ENCODE measurements around the gene SAMD5.

Gene SAMD5

DNA sequence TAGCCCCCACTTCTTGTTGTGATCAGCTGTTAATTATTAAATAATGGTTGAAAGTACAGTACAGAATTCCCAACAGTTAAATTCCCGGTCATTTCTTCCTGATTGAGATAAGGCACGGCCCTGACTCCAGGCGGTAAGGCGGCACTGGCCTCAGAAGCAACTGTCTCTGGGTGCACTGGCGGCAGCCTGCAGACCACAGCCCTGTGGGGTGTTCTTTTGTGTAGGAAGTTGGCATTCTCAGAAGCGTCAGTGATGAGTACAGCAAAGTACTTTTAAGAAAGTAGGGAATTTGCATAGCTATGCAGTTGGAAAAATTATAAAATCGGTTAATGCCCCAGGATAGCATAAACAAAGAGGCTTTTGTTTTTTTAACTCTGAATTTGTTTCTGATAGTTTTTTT is 50.5 kb downstream of the SAMD5 start:
- TF ChIP-seq, protein P1, sequence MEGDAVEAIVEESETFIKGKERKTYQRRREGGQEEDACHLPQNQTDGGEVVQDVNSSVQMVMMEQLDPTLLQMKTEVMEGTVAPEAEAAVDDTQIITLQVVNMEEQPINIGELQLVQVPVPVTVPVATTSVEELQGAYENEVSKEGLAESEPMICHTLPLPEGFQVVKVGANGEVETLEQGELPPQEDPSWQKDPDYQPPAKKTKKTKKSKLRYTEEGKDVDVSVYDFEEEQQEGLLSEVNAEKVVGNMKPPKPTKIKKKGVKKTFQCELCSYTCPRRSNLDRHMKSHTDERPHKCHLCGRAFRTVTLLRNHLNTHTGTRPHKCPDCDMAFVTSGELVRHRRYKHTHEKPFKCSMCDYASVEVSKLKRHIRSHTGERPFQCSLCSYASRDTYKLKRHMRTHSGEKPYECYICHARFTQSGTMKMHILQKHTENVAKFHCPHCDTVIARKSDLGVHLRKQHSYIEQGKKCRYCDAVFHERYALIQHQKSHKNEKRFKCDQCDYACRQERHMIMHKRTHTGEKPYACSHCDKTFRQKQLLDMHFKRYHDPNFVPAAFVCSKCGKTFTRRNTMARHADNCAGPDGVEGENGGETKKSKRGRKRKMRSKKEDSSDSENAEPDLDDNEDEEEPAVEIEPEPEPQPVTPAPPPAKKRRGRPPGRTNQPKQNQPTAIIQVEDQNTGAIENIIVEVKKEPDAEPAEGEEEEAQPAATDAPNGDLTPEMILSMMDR (conservative IDR thresholded peaks at IDR 0.05) = no peak
- no peak for TF ChIP-seq ZFX (IDR thresholded peaks at IDR 0.05)
- no peak overlapping the region for H3K27ac ChIP-seq

- no peak overlapping the region for H3K27ac ChIP-seq
- no peak for TF ChIP-seq ZFX (IDR thresholded peaks at IDR 0.05)
- TF ChIP-seq, protein P1 (conservative IDR thresholded peaks at IDR 0.05) = no peak
Observed at GRCh38 chr6:147560670-147561069, 52.2 kb downstream of the SAMD5 start.

DNA sequence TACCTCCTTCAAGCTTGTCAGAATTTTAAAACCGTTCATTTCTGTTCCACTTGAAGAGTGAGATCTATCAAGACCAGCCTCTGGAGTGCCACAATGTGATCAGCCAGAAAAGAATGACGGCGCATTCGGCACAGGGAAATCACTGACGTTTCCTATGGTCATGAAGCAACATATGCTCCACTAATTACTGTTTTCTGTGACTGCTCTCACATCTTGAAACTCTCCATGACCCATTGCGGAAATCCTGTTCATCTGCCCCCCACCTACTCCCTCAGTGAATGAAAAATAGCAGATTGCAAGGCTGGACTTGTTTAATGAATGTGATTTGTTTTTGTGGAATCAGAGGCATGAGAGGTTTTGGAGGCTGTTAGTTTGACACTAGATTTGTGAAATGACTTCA is 53.2 kb downstream of the SAMD5 start:
- TF ChIP-seq ZFX (IDR thresholded peaks at IDR 0.05) = no peak
- H3K27ac ChIP-seq = no peak overlapping the region

GRCh38 chr6:147563472-147563871 is 55.0 kb downstream of the SAMD5 start:
- TF ChIP-seq, protein P1 (conservative IDR thresholded peaks at IDR 0.05) = no peak
- TF ChIP-seq ZFX (IDR thresholded peaks at IDR 0.05) = no peak
- H3K27ac ChIP-seq = no peak overlapping the region

DNA sequence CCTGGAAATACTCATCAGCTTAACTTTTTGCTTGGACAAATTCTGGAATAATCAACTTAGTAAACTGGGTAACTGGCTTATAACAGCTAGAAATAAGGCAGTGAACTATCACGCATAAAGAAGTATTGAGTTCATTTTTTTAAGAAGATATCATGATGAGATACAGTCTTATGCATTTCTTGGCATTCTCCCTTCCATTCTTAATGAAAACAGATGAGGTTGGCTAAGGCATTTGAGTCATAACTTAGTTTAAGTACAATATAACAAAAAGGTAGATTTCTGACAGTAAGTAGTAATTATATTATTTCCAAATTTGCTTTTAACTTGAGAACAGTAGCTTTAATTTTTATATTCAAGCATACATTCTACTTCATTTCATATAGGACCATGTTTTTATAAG is 56.1 kb downstream of the SAMD5 start:
- no peak overlapping the region for H3K27ac ChIP-seq
- TF ChIP-seq, protein P1 (conservative IDR thresholded peaks at IDR 0.05) = no peak
- TF ChIP-seq ZFX (IDR thresholded peaks at IDR 0.05) = no peak

DNA sequence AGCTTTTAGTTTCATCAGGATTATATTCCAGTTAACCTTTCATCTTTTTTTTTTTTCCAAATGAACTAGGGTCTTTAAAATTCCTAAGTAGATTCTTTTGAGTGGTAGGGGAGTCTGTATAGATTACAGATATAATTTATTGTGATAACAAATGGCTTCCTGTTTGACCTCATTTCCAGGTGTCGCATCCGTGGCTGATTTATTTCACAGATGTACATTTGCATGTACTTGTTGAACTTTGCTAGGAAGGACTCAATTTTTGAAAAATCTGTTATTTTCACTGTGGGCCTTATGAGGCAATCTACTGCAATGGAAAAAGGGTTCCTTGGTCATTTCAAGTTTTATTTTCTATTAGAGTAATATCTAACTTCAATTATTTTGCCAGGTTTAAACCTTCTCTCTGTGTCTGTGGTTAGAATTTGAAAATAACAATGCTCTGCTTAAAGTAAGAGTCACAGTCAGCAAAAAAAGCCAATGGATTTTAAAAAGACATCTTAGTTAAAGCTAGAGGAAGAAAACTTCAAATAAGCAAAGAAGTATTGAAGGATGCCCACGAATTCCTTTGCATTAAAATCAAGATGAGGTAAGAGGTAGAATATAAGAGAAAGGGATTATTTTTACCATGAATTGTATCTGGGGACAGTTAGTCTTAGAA is 57.9 kb downstream of the SAMD5 start:
- no peak for TF ChIP-seq ZFX (IDR thresholded peaks at IDR 0.05)
- TF ChIP-seq, protein P1 (conservative IDR thresholded peaks at IDR 0.05) = no peak
- H3K27ac ChIP-seq = no peak overlapping the region

DNA sequence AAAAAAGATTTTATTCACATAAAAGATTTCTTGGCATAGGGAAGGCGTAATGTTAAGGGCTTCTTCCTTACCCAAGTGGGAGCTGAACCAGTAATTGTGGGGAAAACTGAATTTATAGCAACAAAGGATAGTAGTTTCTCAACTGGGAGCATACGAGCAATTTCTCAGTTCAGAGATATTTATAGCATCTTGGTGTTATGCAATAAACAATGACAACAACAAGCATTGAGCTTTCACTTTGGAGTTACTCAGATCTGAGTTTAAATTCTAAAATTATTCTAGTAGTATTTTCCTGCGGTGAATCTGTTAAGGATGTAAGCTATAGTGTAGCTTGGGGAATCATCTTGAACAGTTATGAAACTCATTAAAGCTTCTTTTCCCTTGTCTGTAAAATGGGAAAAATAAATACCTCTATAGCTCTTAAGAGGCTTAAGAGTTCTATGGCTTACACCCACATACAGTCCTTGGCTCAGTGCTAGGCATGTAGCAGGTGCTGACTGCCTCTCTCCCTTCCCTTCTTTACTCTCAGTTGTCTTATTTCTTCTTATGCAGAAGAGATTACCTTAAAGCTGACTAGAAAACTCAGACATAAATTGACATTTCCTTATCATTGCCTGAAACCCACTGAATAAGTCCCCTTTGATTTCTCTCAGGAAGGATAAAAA is 58.8 kb downstream of the SAMD5 start:
- H3K27ac ChIP-seq = no peak overlapping the region
- TF ChIP-seq ZFX (IDR thresholded peaks at IDR 0.05) = no peak
- TF ChIP-seq, protein P1 (conservative IDR thresholded peaks at IDR 0.05) = no peak

DNA sequence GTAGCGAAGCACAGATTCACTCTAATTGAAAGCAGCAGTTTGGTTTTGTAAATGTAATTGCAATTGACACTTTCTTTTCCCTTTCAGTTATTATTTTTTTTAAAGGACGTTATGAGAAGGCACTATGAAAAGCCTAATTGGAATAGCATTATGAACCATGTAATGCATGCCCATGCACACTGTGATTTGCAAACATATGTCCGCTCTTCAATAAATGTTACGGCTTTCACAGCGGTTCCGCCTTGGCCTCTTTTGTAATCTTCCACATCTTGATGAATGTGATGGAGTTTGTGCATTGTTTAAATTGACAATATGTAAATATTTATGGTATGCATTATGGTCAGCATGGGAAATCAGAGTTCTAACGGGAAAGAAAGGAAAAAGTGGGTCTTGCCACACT is 61.3 kb downstream of the SAMD5 start:
- H3K27ac ChIP-seq = no peak overlapping the region
- TF ChIP-seq, protein P1 (conservative IDR thresholded peaks at IDR 0.05) = no peak
- no peak for TF ChIP-seq ZFX (IDR thresholded peaks at IDR 0.05)
